ENCODE data around the gene GYPE.
"Not testable (repeated sequence)": the region's sequence is repeated elsewhere in the genome, so short reads cannot be mapped to it uniquely, and the experiment has no call there.

Gene GYPE

DNA sequence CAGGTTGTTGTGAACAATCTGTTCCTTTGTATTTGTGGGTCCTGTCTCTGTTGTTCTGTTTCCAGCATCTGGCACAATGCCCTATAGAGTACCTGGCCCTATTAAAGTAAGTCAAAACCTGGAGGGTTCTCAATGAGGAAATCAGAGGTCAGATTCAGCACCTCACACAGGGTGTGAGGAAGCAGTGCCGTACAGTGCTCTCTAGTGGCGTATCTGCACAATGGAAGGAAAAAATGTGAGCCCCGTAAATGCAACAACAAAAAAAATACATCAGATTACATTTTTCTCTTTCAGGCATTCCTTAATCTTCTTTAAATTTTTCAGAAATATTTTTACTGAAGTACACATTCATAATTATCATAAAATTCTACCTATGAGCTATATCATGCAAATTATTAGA lies 2.5 kb upstream of the GYPE start:
- POLR2A ChIA-PET = not testable (repeated sequence)
- peak; percentile 12 for DNase-seq (ENCODE audit: extremely low spot score)

DNA sequence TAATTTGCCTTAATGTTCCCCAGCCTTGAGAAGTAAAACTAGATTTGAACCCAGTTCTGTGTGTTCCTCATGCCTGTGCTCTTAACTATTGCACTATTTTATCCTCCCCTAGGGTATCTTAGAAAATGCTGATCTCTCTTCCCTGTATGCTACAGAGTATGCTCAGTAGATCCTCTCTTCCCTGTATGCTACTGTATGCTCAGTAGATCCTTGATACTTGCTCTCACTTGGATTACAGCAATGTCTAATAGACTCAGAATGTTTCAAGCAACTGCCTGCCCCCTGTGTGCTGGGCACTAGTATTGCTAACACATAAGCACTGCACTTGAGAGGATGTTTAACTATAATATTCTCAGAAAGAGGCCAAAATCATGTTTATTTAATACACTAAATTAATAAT lies 928 bp downstream of the GYPE start:
- DNase-seq (ENCODE audit: extremely low spot score); POLR2A ChIA-PET; CTCF ChIA-PET: not testable (repeated sequence)

More for the DNA sequence above, 2.5 kb upstream of the GYPE start:
- CTCF ChIA-PET = not testable (repeated sequence)

DNA sequence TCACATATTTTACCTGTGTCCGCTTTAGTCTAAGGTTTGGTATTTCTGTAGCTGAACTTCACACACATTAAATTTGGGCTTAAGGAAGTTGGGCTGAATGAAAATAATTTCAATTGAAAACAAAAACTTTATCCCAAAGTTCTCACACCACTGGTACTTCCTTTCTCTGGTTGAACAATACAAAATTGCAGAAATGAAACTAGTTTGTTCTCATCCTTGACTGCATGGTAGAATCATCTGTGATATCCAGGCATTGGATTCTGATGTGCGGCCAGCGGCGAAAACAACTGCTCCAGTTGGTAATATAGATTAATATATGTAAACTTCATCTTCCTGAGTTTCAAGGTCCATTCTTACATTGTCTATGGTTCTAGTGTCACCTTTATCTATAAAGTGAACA lies 15.0 kb downstream of the GYPE start:
- CTCF ChIA-PET; DNase-seq (ENCODE audit: extremely low spot score); POLR2A ChIA-PET: not testable (repeated sequence)

- DNase-seq (ENCODE audit: extremely low spot score); POLR2A ChIA-PET; CTCF ChIA-PET: not testable (repeated sequence)
These were observed 17.2 kb downstream of the GYPE start for GRCh38 chr4:143888189-143888588.

GRCh38 chr4:143884965-143885364 lies 20.4 kb downstream of the GYPE start:
- DNase-seq (ENCODE audit: extremely low spot score); POLR2A ChIA-PET; CTCF ChIA-PET: not testable (repeated sequence)

GRCh38 chr4:143883529-143883928 lies 21.8 kb downstream of the GYPE start:
- ChIA-PET CTCF (no interaction called here), POLR2A (no interaction called here)
- TF ChIP-seq NFRKB (IDR thresholded peaks at IDR 0.05) (no peak), HDGF (IDR thresholded peaks at IDR 0.05; ENCODE audit: borderline replicate concordance) (no peak), BHLHE40 (IDR thresholded peaks at IDR 0.05; ENCODE audit: borderline replicate concordance) (no peak), FOXM1 (IDR thresholded peaks at IDR 0.05; ENCODE audit: borderline replicate concordance) (no peak), ELF4 (IDR thresholded peaks at IDR 0.05) (no peak), TARDBP (IDR thresholded peaks at IDR 0.05) (no peak), L3MBTL2 (conservative IDR thresholded peaks at IDR 0.05) (no peak), ZNF384 (IDR thresholded peaks at IDR 0.05) (no peak), ARNT (IDR thresholded peaks at IDR 0.05) (no peak), CTBP1 (IDR thresholded peaks at IDR 0.05; ENCODE audit: borderline replicate concordance) (no peak), FOXK2 (IDR thresholded peaks at IDR 0.05) (no peak), SUZ12 (IDR thresholded peaks at IDR 0.05) (no peak), FOXA1 (IDR thresholded peaks at IDR 0.05) (no peak), SP1 (IDR thresholded peaks at IDR 0.05) (no peak), LEF1 (IDR thresholded peaks at IDR 0.05; ENCODE audit: borderline replicate concordance) (no peak)
- TF ChIP-seq, protein P1, sequence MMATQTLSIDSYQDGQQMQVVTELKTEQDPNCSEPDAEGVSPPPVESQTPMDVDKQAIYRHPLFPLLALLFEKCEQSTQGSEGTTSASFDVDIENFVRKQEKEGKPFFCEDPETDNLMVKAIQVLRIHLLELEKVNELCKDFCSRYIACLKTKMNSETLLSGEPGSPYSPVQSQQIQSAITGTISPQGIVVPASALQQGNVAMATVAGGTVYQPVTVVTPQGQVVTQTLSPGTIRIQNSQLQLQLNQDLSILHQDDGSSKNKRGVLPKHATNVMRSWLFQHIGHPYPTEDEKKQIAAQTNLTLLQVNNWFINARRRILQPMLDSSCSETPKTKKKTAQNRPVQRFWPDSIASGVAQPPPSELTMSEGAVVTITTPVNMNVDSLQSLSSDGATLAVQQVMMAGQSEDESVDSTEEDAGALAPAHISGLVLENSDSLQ (IDR thresholded peaks at IDR 0.05) = no peak
- DNase-seq (ENCODE audit: extremely low spot score) = no peak

GRCh38 chr4:143882892-143883291 lies 22.5 kb downstream of the GYPE start:
- DNase-seq (ENCODE audit: extremely low spot score) = no peak
- ChIA-PET POLR2A (no interaction called here), CTCF (no interaction called here)
- TF ChIP-seq FOXM1 (IDR thresholded peaks at IDR 0.05; ENCODE audit: borderline replicate concordance) = no peak
- TF ChIP-seq SP1 (IDR thresholded peaks at IDR 0.05) = no peak
- TF ChIP-seq, protein P1 (IDR thresholded peaks at IDR 0.05) = no peak
- TF ChIP-seq TARDBP (IDR thresholded peaks at IDR 0.05) = no peak
- TF ChIP-seq BHLHE40 (IDR thresholded peaks at IDR 0.05; ENCODE audit: borderline replicate concordance) = no peak

DNA sequence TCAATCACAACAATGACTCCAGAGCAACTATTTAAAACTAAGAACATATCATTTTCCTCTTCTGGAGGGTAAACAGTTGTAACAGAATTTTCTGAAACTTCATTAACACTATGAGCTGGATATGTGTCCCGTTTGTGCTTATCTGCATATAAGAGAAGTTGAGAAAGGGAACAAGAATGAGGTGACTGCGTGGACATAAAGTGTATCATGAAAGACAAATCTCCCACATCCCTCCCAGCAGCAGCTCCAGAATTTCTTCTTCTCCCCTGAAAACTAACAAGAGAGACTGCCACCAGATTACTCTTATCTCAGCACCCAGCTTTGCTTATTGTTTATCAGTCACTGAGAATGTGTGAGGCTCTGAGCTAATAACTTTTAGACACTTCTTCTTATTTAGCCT lies 25.8 kb downstream of the GYPE start:
- DNase-seq (ENCODE audit: extremely low spot score); POLR2A ChIA-PET; CTCF ChIA-PET: not testable (repeated sequence)

DNA sequence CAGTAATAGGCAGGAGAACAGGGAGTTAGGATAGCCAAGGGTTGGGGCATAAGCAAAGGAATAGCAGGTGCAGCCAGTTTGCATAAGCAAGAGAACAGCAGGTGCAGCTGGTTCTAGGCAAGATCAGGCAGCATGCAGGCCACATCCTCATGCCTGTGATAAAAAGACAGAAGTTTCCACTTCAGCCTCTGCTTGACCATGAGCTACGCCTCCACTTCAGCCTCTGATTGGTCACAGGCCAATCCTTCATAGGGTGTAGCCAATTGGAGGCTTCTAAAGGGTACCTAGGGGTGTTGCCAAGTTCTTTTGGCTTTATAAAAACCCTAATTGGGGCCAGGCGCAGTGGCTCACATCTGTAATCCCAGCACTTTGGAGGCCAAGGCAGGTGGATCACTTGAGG lies 30.0 kb downstream of the GYPE start:
- POLR2A ChIA-PET; DNase-seq (ENCODE audit: extremely low spot score); CTCF ChIA-PET: not testable (repeated sequence)
- TF ChIP-seq, protein P1 (IDR thresholded peaks at IDR 0.05) = 0 out of 2 replicates have a peak, but pooled peaks have one; percentile 6

DNA sequence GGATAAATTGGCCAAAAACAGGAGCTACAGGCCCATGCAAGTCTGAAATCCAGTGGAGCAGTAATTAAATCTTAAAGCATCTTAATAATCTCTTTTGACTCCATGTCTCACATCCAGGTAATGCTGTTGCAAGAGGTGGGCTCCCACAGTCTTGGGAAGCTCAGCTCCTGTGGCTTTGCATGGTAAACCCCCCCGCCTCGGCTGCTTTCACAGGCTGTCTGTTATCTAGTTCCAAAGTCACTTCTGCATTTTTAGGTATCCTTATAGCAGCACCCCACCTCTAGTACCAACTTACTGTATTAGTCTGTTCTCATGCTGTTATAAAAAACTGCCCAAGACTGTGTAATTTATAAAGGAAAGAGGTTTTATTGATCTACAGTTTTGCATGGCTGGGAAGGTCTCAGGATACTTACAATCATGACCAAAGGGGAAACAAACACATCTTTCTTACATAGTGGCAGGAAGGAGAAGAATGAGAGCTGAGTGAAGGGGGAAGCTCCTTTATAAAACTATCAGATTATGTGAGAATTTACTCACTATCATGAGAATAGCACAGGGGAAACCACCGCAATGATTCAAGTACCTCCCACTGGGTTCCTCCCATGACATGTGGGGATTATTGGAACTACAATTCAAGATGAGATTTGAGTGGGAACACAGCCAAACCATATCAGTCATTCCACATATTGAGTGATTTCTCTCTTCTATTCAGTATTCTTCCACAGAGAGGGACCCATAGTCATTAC lies 34.7 kb downstream of the GYPE start:
- DNase-seq (ENCODE audit: extremely low spot score); CTCF ChIA-PET: not testable (repeated sequence)

DNA sequence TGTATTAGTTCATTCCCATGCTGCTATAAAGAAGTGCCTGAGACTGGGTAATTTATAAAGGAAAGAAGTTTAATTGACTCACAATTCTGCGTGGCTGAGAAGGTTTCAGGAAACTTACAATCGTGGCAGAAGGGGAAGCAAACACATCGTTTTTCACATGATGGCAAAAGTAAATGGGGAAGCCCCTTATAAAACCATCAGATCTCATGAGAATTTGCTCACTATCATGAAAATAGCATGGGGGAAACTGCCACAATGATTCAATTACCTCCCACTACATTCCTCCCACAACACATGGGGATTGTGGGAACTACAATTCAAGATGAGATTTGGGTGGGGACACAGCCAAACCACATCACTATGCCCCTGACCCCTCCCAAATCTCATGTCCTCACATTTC lies 35.4 kb downstream of the GYPE start:
- CTCF ChIA-PET; POLR2A ChIA-PET; DNase-seq (ENCODE audit: extremely low spot score): not testable (repeated sequence)

More for the DNA sequence above, 34.7 kb downstream of the GYPE start:
- POLR2A ChIA-PET = not testable (repeated sequence)

DNA sequence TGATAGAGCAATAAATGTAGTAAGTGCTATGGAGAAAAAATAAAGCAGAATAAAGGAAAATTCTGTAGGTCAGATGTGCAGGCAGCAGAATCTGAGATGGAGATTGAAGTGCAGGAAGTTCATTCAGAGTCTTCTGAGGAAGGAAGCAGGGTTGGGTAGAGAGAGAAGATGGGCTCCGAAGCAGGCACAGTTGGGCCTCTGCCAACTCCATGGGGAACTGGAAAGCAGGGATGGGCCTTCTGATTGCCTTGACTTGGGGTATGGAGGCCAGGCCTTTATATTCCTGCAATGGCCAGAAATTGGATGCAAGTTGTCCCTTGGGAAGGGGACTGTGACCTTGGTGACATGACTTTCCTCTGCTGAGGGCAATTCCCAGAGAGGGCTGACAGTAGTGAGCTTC lies 42.6 kb downstream of the GYPE start:
- POLR2A ChIA-PET; DNase-seq (ENCODE audit: extremely low spot score); CTCF ChIA-PET: not testable (repeated sequence)
